Motor neuron (in vitro differentiated cells): ENCODE measurements around the gene NAPA. TPM values are rescaled to one million over a fixed set of nuclear protein-coding genes. Genes with fewer than 3 reads are reported as not detected.

Experiments used
- ATAC-seq, 8 experiments: fragments of 200-7000 bp; cut with Tn5 transposase; replicated peaks in 6 of 8; 2 replicates each; pipeline ENCODE4 v1.8.0; 2021; ENCODE audit warnings: mild to moderate bottlenecking in 8 of 8, moderate library complexity in 8 of 8
- H3K27ac ChIP-seq, 2 donors: fragments of 250-450 bp; sonication (Bioruptor Pico); 2 replicates each; pipeline ENCODE4 v1.9.0; 2021; ENCODE audit warnings: antibody characterized with exemption in 2 of 2, mild to moderate bottlenecking in 2 of 2, moderate library complexity in 1 of 2
- H3K4me1 ChIP-seq, 2 donors: fragments of 250-450 bp; sonication (Bioruptor Pico); replicated peaks in 1 of 2; 2 replicates each; pipeline ENCODE4 v1.6.1; 2021; ENCODE audit warnings: antibody characterized with exemption in 2 of 2, mild to moderate bottlenecking in 2 of 2, moderate library complexity in 1 of 2
- H3K4me3 ChIP-seq, 5 donors: fragments of 250-450 bp; sonication (Bioruptor Pico); 2 replicates each; pipeline ENCODE4 v1.9.0; 2021; ENCODE audit warnings: antibody characterized with exemption in 5 of 5, mild to moderate bottlenecking in 5 of 5, moderate library complexity in 4 of 5
- WGBS, 10 experiments: fragments of 450-650 bp; shearing (Covaris generic); methylation state at CpG; one replicate each; pipeline ENCODE4 v1.0.0; 2022; 5-methylcytosine and 5-hydroxymethylcytosine counted together
- in situ Hi-C, 9 experiments: fragments of 400-800 bp; cut with MboI; loops; one replicate each; pipeline ENCODE4 v1.15.0; 2021; ENCODE audit warnings: low sequenced_read_pairs in 9 of 9, low pct_unique_long_range_greater_than_20kb in 2 of 9; ENCODE audit not compliant: unreplicated experiment in 9 of 9
- total RNA-seq, 8 experiments: library from RNA; unstranded; fragments of 300-600 nt; gene quantifications; 2 replicates each; pipeline versions ENCODE4 v1.2.3 to v1.2.4, GENCODE V29; 2022

The NAPA gene
- 100 to 1,000 TPM in 5 of 8 experiments, 10 to 100 TPM in 3; 65.3 to 168 (median 103) TPM for total RNA-seq

DNA sequence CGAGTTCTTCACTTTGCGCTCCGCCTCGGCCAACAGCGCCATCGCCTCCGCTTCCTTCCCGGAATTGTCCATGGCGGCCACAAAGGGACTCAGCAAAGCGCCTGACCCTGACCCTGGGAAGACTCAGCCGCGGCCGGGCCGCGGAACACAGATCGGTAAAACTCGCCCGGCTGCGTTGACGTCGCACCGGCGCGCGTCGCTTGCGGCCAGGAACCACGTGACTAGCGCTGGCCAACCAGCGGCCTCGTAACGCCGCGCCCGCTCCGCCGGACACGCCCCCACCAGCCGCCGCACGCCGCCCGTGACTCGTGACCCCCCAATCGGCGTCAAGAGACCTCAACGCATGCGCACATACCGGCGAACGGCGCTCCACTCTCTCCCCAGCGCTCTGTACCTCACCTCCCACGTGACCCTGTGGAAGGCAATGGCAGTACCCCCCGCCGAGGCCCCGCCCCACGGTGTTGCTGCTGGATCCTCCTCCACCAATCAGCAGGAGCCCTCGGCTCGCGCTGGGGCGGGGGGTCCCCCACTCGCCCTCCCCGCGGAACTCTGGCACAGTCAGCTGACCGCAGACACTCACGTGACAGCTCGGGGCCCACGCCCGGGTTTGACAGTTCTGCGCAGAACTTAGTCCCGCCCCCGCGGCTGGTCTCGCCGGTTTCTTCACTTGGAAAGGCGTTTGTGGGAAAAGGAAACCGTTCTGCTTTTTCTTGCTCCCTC, at the start of gene NAPA:
NAPA (minus strand) TSS at position 195 of the 720 bp plus-strand sequence; CDS start at position 72, 123 bp downstream.
- in situ Hi-C loops, result loop anchor here in 3 of 9 experiments (10.0 to 25.0 kb wide), 3 partner anchors 80 to 228 kb away; no protein-coding TSS in a partner anchor
- WGBS, 10 experiments, result 0 to 7% (median 1%) methylated on average over 1 to 13 of the region's 78 CpGs; no CpG with 5 or more reads in 6 of the 10 experiments
- H3K4me1 ChIP-seq, result peaks cover 11 to 13% of the 10 kb centered on the region in 2 donors
- peak; percentile 88 to 97 (median 95) for ATAC-seq
- peak within 1 kb of the TSS; percentile 91 to 96 for H3K27ac ChIP-seq
- H3K4me3 ChIP-seq, result peak within 1 kb of the TSS; percentile 50 to 88 (median 83)

DNA sequence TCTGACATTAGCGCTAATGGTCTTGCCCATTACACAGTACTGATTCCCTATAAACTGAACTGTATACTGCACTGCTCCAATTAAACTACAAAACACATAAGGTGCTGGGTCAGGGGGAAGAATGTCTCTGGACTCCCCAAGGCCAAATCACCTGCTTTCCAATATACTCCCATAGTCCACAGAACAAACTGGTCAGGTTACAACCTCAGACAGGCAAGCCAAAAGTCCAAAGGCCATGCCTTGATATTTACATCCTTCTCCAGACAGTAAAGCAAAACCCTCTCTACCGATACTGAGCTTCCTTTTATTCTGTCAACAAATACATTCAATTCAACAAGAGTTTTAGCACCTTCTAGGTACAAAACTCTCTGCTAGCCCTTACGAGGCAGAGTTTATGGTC, 49.2 kb upstream of the NAPA start:
- Histone ChIP-seq H3K4me1 (no peaks in the 10 kb centered on the region), H3K4me3 (no peak overlapping the region), H3K27ac (no peak overlapping the region)
- no peak for ATAC-seq
- in situ Hi-C loops, result no loop called here
- WGBS, 10 experiments, result 50 to 100% (median 81%) methylated on average over 1 to 2 of the region's 3 CpGs; no CpG with 5 or more reads in 1 of the 10 experiments

DNA sequence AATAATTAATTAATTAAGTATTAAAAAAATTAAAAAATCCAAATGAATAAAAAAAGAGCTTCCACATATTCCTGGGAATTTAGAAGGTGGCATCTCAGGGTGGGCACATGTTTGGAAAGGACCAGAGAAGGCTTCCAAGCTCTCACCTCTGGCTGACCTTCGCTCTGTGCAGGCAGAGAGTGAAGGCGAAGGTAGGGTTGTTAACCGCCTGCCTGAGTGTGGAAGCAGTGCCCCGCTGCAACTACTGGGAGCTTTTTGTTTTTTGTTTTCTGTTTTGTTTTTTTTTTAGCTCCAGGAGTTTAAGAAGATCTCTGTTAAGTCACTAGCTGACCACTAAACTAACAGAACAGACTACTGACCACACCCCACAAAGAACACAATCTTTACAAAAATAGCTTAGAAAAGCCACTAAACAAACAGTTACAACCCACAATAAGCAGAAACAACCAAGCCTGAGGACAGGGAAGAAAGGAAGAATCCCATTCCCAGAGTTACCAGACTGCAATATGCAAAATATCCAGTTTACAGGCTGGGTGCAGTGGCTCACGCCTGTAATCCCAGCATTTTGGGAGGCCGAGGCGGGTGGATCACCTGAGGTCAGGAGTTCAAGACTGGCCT, 46.7 kb upstream of the NAPA start:
- Histone ChIP-seq H3K4me3 (no peak overlapping the region), H3K4me1 (no peaks in the 10 kb centered on the region), H3K27ac (no peak overlapping the region)
- in situ Hi-C loops, result no loop called here
- WGBS, 10 experiments, result 73 to 93% (median 90%) methylated on average over 2 to 7 of the region's 7 CpGs; no CpG with 5 or more reads in 2 of the 10 experiments
- peak in 1 of 8 experiments; percentile 86 for ATAC-seq

DNA sequence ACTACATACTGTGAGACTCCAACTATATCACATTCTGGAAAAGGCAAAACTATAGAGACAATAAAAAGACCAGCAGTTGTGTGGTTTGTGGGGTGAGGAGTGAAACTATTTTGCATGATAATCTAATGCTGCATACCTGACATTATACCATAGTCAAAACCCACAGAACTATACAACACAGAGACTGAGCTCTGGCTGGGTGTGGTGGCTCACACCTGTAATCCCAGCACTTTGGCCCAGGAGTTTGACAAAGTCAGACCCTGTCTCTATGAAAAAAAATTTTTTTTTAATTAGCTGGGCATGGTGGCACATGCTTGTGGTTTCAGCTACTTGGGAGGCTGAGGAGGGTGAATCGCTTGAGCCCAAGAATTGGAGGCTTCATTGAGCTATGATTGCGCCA, 46.1 kb upstream of the NAPA start:
- no peak for ATAC-seq

DNA sequence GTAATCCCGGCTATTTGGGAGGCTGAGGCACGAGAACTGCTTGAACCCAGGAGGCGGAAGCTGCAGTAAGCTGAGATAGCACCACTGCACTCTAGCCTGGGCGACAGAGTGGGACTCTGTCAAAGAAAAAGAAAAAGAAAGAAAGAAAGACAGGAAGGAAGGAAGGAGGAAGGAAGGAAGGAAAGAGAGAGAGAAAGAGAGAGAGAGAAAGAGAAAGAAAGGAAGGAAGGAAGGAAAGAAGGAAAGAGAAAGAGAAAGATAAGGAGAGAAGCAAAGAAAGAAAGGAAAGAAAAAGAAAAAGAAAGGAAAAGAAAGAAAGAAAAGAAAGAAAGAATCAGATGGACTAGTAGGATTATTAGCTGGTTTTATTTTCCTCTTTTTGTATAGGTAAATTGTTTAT, 35.3 kb upstream of the NAPA start:
- in situ Hi-C loops, result no loop called here
- H3K4me1 ChIP-seq, result no peaks in the 10 kb centered on the region
- H3K4me3 ChIP-seq, result no peak overlapping the region
- 51 to 100% (median 74%) methylated on average over 2 to 4 of the region's 4 CpGs for WGBS, 10 experiments
- ATAC-seq, result no peak
- H3K27ac ChIP-seq, result no peak overlapping the region

More for the DNA sequence above, 46.1 kb upstream of the NAPA start:
- H3K27ac ChIP-seq, result no peak overlapping the region
- no peaks in the 10 kb centered on the region for H3K4me1 ChIP-seq
- no peak overlapping the region for H3K4me3 ChIP-seq
- in situ Hi-C loops, result no loop called here
- WGBS, 10 experiments, result 41 to 100% (median 85%) methylated on average over 1 to 2 of the region's 2 CpGs; no CpG with 5 or more reads in 4 of the 10 experiments

DNA sequence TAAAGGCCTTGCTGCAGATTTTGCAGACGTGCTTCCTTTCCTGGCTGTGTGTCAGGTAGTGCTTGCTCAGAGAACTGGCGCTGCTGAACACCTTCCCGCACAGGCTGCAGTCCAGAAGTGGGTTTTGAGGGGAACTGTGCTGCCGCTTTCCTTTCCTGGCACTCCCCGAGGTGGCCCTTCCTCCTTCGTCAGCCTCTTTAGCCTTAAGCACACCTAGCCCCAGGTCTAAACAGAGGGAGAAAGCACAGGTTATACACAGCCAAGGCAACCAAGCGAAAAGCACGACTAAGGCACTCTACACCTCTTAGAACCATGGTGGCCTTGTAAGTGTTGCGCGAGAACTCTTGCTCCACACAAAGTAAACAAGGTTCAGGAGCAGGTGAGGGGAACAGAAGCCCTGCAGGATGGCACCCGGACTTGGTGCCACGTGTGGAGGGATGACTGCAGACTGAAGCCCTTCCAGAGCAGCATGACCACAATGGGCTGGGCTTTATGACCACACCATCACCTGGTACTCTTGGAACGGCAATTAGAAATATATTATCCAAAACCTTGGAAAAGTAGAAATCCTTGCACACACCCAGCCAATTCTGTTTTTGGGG, 34.5 kb upstream of the NAPA start:
- no peak for ATAC-seq
- Histone ChIP-seq H3K4me1 (no peaks in the 10 kb centered on the region), H3K27ac (no peak overlapping the region), H3K4me3 (no peak overlapping the region)
- in situ Hi-C loops, result no loop called here
- WGBS, 10 experiments, result 5 to 98% (median 63%) methylated on average over 1 to 8 of the region's 13 CpGs; no CpG with 5 or more reads in 3 of the 10 experiments

DNA sequence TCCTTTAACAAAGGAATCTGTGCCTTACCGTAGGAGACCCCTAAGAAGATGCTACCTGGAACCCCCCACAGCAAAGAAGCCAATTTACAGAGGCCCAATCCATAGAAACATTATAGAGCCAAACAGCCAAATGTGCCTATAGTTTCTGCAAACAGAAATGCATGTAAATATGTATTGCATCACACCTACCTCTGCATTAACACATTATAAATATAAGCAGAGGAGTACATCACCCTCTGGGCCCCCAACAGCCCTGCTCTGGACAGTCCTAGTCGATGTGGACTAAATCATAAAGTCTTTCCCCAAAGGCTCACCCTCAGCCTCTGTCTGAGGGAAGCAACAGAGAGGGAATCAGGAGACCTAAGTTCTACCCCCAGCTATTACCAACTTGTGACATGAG, 32.3 kb upstream of the NAPA start:
- Histone ChIP-seq H3K4me1 (no peaks in the 10 kb centered on the region), H3K4me3 (no peak overlapping the region), H3K27ac (no peak overlapping the region)
- 20 to 80% methylated on average over 1 of the region's 2 CpGs; no CpG with 5 or more reads in 8 of the 10 experiments for WGBS, 10 experiments
- in situ Hi-C loops, result no loop called here
- ATAC-seq, result peak in 3 of 8 experiments; percentile 26 to 74 (median 28)

DNA sequence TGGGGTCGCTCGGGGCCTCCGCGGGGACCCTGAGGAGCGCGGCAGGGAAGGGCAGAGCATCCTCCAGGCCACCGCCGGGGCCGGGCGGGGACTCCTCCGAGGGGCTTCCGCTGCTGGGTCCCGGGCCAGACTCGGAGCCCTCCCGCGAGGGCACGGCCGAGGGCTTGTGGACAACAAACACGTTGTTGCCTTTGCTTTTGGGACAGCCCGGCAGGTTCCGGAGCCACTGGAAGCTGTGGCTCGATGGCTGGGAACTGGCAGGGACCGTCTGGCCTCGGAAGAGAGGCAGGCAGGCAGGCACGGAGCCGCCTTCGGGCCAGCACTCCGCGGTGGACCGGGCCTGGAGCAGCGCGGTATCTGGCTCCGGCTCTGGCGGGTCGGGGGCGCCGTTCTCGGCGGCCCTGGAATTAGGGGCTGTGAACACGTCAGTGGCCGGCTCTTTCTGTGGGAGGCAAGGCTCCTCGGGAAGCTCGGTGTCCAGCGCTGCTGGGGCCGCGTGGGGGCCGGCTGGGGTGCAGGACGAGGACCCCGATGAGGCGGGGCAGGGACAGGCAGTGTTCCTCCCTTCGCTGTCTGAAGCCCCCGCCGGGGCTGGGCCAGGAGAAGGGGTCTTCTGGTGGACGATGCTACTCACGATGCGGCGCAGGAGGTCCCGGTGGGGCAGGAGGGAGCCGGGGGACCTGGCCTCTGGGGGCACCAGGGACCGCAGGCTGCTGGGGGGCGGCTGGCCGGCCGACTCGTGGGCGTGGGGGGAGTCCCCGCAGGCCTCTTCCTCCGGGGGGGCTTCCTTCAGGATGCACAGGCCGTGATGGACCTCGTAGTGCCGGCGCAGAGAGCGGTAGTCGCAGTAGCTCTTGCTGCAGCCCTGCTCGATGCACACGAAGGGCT, 30.4 kb upstream of the NAPA start:
- H3K27ac ChIP-seq, result no peak overlapping the region
- 8 to 80% (median 76%) methylated on average over 1 to 10 of the region's 75 CpGs; no CpG with 5 or more reads in 7 of the 10 experiments for WGBS, 10 experiments
- no peaks in the 10 kb centered on the region for H3K4me1 ChIP-seq
- H3K4me3 ChIP-seq, result no peak overlapping the region
- in situ Hi-C loops, result no loop called here
- ATAC-seq, result peak in 3 of 8 experiments; percentile 16 to 49 (median 47)

DNA sequence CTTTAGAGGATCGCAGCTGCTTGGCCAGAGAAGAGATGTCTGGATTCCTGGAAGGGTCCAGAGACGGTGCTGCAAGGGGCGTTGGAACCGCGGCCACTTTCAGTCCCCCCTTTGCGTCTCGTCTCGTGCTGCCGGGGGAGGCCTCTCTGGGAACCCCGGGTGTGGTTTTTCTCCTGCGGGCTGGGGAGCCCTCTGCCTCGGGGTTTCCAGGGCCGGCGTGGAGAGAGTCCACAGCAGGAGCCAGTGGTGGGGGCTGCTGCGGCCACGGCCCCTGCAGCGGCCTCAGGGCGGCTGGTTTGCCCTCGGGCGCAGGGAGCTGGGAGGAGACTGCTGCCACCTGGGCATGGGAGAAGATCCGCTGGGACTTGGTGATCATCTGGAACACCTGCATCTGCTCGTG, 29.6 kb upstream of the NAPA start:
- H3K4me1 ChIP-seq, result no peaks in the 10 kb centered on the region
- no peak overlapping the region for H3K27ac ChIP-seq
- 33 to 100% (median 87%) methylated on average over 1 to 11 of the region's 22 CpGs; no CpG with 5 or more reads in 5 of the 10 experiments for WGBS, 10 experiments
- ATAC-seq, result no peak
- in situ Hi-C loops, result no loop called here
- H3K4me3 ChIP-seq, result no peak overlapping the region

DNA sequence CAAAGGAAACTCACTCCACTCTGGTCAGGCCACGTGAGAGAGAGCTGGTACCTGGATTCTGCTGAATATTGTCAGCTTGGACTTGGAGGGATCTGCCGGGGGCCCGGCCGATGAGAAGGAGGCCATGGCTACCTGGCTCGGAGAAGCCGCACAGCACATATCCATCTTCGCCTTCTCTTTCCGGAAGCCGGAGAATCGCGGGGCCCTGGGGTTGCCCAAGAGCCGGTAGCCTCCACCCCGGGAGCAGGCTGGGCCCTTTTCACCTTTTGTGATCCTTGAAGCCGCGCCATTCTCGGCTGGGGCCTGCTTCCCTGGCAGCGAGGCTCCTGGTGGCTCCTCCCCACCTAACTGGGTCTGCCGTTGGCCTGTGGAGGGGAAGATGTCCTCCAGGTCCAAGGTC, 29.2 kb upstream of the NAPA start:
- no peaks in the 10 kb centered on the region for H3K4me1 ChIP-seq
- no peak overlapping the region for H3K27ac ChIP-seq
- in situ Hi-C loops, result no loop called here
- no peak for ATAC-seq
- H3K4me3 ChIP-seq, result no peak overlapping the region
- WGBS, 10 experiments, result 71 to 100% (median 82%) methylated on average over 1 to 6 of the region's 18 CpGs; no CpG with 5 or more reads in 6 of the 10 experiments

DNA sequence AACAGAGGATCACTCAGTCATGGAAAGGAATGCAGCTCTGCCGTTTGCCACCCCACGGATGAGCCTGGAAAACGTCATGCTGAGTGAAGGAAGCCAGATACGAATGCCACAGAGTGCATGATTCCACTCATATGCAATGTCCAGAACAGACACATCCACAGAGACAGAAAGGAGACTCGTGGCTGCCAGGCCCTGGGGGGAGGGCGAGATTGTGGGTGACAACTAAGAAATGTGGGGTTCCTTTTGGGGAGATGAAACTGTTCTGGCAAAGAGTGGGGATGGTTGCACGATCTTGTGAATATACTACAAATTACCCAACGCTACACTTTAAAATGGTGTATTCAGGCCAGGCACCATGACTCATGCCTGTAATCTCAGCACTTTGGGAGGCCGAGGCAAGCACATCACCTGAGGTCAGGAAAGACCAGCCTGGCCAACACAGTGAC, 27.2 kb upstream of the NAPA start:
- Histone ChIP-seq H3K27ac (no peak overlapping the region), H3K4me3 (no peak overlapping the region), H3K4me1 (no peaks in the 10 kb centered on the region)
- WGBS, 10 experiments, result 30 to 100% (median 69%) methylated on average over 2 to 9 of the region's 9 CpGs; no CpG with 5 or more reads in 2 of the 10 experiments
- in situ Hi-C loops, result no loop called here
- ATAC-seq, result no peak

DNA sequence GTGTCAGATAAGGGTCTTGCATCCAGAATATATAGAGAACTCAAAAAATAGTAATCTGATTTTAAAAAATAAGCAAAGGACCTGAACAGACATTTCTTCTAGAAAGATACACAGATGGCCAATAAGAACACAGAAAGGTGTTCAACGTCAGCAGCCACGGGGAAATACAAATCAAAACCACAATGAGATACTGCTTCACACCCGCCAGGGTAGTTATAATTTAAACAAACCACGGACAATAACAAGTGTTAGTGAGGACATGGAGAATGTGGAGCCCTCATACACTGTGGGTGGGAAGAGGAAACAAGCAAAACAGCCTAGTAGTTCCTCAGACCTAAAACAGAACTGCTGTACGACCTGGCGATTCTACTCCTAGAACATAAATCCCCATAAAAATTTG, 26.7 kb upstream of the NAPA start:
- Histone ChIP-seq H3K27ac (no peak overlapping the region), H3K4me1 (no peaks in the 10 kb centered on the region), H3K4me3 (no peak overlapping the region)
- in situ Hi-C loops, result no loop called here
- no peak for ATAC-seq
- WGBS, 10 experiments, result 69 to 93% (median 82%) methylated on average over 2 to 6 of the region's 6 CpGs
